Suprapubic skin (tissue), 4 donors: ENCODE measurements around the gene PIAS1. TPM values are rescaled to one million over a fixed set of nuclear protein-coding genes. Genes with fewer than 3 reads are reported as not detected.
A peak's percentile ranks its signal among the peaks of the same experiment; 100 is the strongest.
"Not testable (repeated sequence)": the region's sequence is repeated elsewhere in the genome, so short reads cannot be mapped to it uniquely, and the experiment has no call there.

Experiments used
- DNase-seq, 2 donors: peaks; one replicate each; pipeline ENCODE4 v3.0.0-alpha.2; 2019; ENCODE audit warnings: low spot score in 2 of 2
- H3K27ac ChIP-seq: fragments of 200-600 bp; sonication (generic); one replicate; pipeline ENCODE4 v1.5.1; 2019
- H3K27me3 ChIP-seq: fragments of 200-600 bp; sonication (generic); one replicate; pipeline ENCODE4 v1.5.1; 2019
- H3K36me3 ChIP-seq: fragments of 200-600 bp; sonication (generic); one replicate; pipeline ENCODE4 v1.5.1; 2019
- H3K4me1 ChIP-seq: fragments of 200-600 bp; sonication (generic); one replicate; pipeline ENCODE4 v1.5.1; 2019
- H3K4me3 ChIP-seq: fragments of 200-600 bp; sonication (generic); one replicate; pipeline ENCODE4 v1.5.1; 2019; ENCODE audit warnings: mild to moderate bottlenecking
- H3K9me3 ChIP-seq: fragments of 200-600 bp; sonication (generic); one replicate; pipeline ENCODE4 v1.5.1; 2019
- EP300 ChIP-seq: sonication (generic); formaldehyde crosslinking; IDR thresholded peaks from one replicate; pipeline ENCODE4 v1.6.1; 2017; ENCODE audit warnings: antibody characterized with exemption
- POLR2A ChIP-seq, 2 donors: fragments of 450-650 bp; IDR thresholded peaks; one replicate each; pipeline ENCODE4 v1.6.1; 2017; ENCODE audit warnings: antibody characterized with exemption in 2 of 2, mild to moderate bottlenecking in 2 of 2, moderate library complexity in 2 of 2
- POLR2AphosphoS5 ChIP-seq, 3 donors: sonication (generic); formaldehyde crosslinking; IDR thresholded peaks; one replicate each; pipeline ENCODE4 v1.6.1; 2017; ENCODE audit warnings: antibody characterized with exemption in 3 of 3
- WGBS: methylation state at CpG from one replicate; pipeline ENCODE4 v1.1.5; 2018; 5-methylcytosine and 5-hydroxymethylcytosine counted together
- total RNA-seq, 4 donors: library from RNA; depleted of rRNA; stranded (reverse); fragments of >200 nt; gene quantifications; one replicate each; pipeline ENCODE4 v1.1.0, GENCODE V29; 2016
- TF ChIP-seq, protein P1 (sequence below), 2 donors: fragments of 200-600 bp in 1 of 2; fragments of 450-650 bp in 1 of 2; sonication (generic) in 1 of 2; IDR thresholded peaks; one replicate each; pipeline ENCODE4 v1.5.1; 2016 to 2019; ENCODE audit warnings: antibody characterized with exemption in 2 of 2, mild to moderate bottlenecking in 1 of 2, moderate library complexity in 1 of 2

Gene PIAS1
- total RNA-seq, 4 donors from 2014 or later = 43.7 to 71.5 (median 52.5) TPM

GRCh38 chr15:68231102-68231818 lies 177.1 kb downstream of the PIAS1 start:
- Histone ChIP-seq H3K9me3 (no peaks in the 10 kb centered on the region), H3K27ac (no peak overlapping the region), H3K27me3 (no peaks in the 10 kb centered on the region), H3K4me3 (no peak overlapping the region), H3K36me3 (no peaks in the 10 kb centered on the region), H3K4me1 (peaks cover 28% of the 10 kb centered on the region)
- TF ChIP-seq, protein P1, sequence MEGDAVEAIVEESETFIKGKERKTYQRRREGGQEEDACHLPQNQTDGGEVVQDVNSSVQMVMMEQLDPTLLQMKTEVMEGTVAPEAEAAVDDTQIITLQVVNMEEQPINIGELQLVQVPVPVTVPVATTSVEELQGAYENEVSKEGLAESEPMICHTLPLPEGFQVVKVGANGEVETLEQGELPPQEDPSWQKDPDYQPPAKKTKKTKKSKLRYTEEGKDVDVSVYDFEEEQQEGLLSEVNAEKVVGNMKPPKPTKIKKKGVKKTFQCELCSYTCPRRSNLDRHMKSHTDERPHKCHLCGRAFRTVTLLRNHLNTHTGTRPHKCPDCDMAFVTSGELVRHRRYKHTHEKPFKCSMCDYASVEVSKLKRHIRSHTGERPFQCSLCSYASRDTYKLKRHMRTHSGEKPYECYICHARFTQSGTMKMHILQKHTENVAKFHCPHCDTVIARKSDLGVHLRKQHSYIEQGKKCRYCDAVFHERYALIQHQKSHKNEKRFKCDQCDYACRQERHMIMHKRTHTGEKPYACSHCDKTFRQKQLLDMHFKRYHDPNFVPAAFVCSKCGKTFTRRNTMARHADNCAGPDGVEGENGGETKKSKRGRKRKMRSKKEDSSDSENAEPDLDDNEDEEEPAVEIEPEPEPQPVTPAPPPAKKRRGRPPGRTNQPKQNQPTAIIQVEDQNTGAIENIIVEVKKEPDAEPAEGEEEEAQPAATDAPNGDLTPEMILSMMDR (IDR thresholded peaks at IDR 0.05) = no peak
- TF ChIP-seq POLR2AphosphoS5 (IDR thresholded peaks at IDR 0.05) (no peak), EP300 (no peak), POLR2A (IDR thresholded peaks at IDR 0.05) (no peak)
- WGBS = 84% methylated on average over 9 of the region's 9 CpGs
- DNase-seq = peak; percentile 55 to 58

DNA sequence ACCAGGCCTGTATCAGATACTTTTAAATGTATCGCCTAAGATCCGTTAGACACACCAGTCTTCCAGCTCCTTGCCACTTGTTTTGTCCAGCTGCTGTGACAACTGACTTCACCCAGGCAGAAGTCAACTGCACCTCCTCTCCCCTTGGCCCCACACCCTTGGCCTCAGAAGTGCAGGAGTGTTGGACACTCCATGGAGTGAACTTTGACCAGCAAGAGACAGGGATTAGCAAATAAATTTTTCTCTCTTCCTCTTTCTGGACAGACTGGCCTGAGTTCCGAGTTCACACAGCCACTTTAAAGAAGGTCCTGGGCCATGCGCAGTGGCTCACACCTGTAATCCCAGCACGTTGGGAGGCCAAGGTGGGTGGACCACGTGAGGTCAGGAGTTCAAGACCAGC lies 178.3 kb downstream of the PIAS1 start:
- H3K27ac ChIP-seq = no peak overlapping the region
- peaks cover 28% of the 10 kb centered on the region for H3K4me1 ChIP-seq
- TF ChIP-seq, protein P1 (IDR thresholded peaks at IDR 0.05) = no peak
- TF ChIP-seq EP300 (no peak), POLR2AphosphoS5 (IDR thresholded peaks at IDR 0.05) (no peak), POLR2A (IDR thresholded peaks at IDR 0.05) (no peak)
- H3K36me3 ChIP-seq = no peaks in the 10 kb centered on the region
- H3K27me3 ChIP-seq = no peaks in the 10 kb centered on the region
- peak in 1 of 2 donors; percentile 44 for DNase-seq
- no peak overlapping the region for H3K4me3 ChIP-seq
- 83% methylated on average over 6 of the region's 6 CpGs for WGBS
- H3K9me3 ChIP-seq = no peaks in the 10 kb centered on the region

DNA sequence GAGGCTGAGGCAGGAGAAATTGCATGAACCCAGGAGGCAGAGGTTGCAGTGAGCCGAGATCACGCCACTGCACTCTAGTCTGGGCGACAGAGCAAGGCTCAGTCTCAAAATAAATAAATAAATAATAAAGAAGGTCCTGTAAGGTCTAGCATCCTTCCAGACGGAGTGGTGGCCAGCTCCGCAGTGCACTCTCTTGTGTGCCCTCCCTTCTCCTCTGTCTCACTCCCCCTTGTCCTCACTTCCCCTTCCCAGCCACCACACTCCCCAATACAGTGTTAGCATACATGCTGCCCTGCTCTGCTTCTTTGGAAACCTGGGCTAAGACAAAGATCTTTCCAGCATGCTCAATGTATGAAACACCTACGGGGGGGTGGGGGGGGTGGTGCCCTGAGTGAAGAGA lies 178.8 kb downstream of the PIAS1 start:
- no peaks in the 10 kb centered on the region for H3K27me3 ChIP-seq
- DNase-seq = peak in 1 of 2 donors; percentile 24
- H3K9me3 ChIP-seq = no peaks in the 10 kb centered on the region
- WGBS = 83% methylated on average over 6 of the region's 6 CpGs
- no peaks in the 10 kb centered on the region for H3K36me3 ChIP-seq
- H3K4me3 ChIP-seq = no peak overlapping the region
- peaks cover 23% of the 10 kb centered on the region for H3K4me1 ChIP-seq
- H3K27ac ChIP-seq = no peak overlapping the region
- TF ChIP-seq, protein P1 (IDR thresholded peaks at IDR 0.05) = no peak
- TF ChIP-seq POLR2AphosphoS5 (IDR thresholded peaks at IDR 0.05) = no peak
- TF ChIP-seq EP300 = no peak
- TF ChIP-seq POLR2A (IDR thresholded peaks at IDR 0.05) = no peak

DNA sequence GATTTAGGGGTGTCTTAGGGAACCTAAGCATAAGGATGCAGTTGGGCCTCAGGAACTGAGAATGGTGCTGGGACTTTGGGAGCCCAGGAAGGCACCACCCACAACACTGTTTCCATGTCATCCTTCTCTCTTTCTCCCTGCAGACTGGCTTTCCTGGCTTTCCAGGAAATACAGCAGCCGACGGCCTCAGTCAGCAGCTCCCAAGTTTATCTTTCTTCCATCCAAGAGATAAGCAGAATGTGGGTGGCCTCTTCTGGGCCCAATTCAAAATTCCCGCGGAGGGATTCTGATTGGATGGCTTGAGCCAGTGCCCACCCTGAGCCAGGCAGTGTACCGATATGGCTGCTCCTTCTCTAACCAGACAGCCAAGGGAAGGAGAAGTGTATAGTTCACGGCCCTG lies 179.9 kb downstream of the PIAS1 start:
- H3K9me3 ChIP-seq = no peaks in the 10 kb centered on the region
- peak; percentile 29 to 49 for DNase-seq
- peaks cover 12% of the 10 kb centered on the region for H3K4me1 ChIP-seq
- H3K4me3 ChIP-seq = no peak overlapping the region
- H3K27me3 ChIP-seq = no peaks in the 10 kb centered on the region
- WGBS = 77% methylated on average over 5 of the region's 6 CpGs
- H3K36me3 ChIP-seq = no peaks in the 10 kb centered on the region
- H3K27ac ChIP-seq = no peak overlapping the region
- TF ChIP-seq, protein P1 (IDR thresholded peaks at IDR 0.05) = no peak
- TF ChIP-seq EP300 (no peak), POLR2AphosphoS5 (IDR thresholded peaks at IDR 0.05) (no peak), POLR2A (IDR thresholded peaks at IDR 0.05) (no peak)

- not testable (repeated sequence) for H3K4me3 ChIP-seq, H3K27ac ChIP-seq, H3K9me3 ChIP-seq, H3K36me3 ChIP-seq, H3K27me3 ChIP-seq
- 96% methylated on average over 9 of the region's 9 CpGs for WGBS
- peak in 1 of 2 donors; percentile 49 for DNase-seq
- H3K4me1 ChIP-seq = peaks cover 11% of the 10 kb centered on the region
These were observed 180.4 kb downstream of the PIAS1 start for GRCh38 chr15:68234520-68234919.
